Measurements from ENCODE around the gene MELTF.
"Not testable (repeated sequence)": the region's sequence is repeated elsewhere in the genome, so short reads cannot be mapped to it uniquely, and the experiment has no call there.

MELTF gene

GRCh38 chr3:197042539-197042938 lies 12.9 kb upstream of the MELTF start:
- no peak for TF ChIP-seq CTCF (IDR thresholded peaks at IDR 0.05; ENCODE audit: borderline replicate concordance, insufficient read depth, low read depth, low read length)
- no peak overlapping the region for H3K4me3 ChIP-seq (ENCODE audit: low read depth, low read length)

- H3K4me3 ChIP-seq (ENCODE audit: low read depth, low read length) = no peak overlapping the region
- no peak for TF ChIP-seq CTCF (IDR thresholded peaks at IDR 0.05; ENCODE audit: borderline replicate concordance, insufficient read depth, low read depth, low read length)
Measured at GRCh38 chr3:197041875-197042488, 12.4 kb upstream of the MELTF start.

- no peak for TF ChIP-seq CTCF (IDR thresholded peaks at IDR 0.05; ENCODE audit: borderline replicate concordance, insufficient read depth, low read depth, low read length)
- no peak overlapping the region for H3K4me3 ChIP-seq (ENCODE audit: low read depth, low read length)
Measured at GRCh38 chr3:197040658-197041057, 11.0 kb upstream of the MELTF start.

- TF ChIP-seq CTCF (IDR thresholded peaks at IDR 0.05; ENCODE audit: borderline replicate concordance, insufficient read depth, low read depth, low read length) = no peak
- no peak overlapping the region for H3K4me3 ChIP-seq (ENCODE audit: low read depth, low read length)
Measured at GRCh38 chr3:197038679-197039462, 9.3 kb upstream of the MELTF start.

- H3K4me3 ChIP-seq (ENCODE audit: low read depth, low read length) = no peak overlapping the region
- no peak for TF ChIP-seq CTCF (IDR thresholded peaks at IDR 0.05; ENCODE audit: borderline replicate concordance, insufficient read depth, low read depth, low read length)
Measured at GRCh38 chr3:197035577-197035976, 6.0 kb upstream of the MELTF start.

- not testable (repeated sequence) for H3K4me3 ChIP-seq (ENCODE audit: low read depth, low read length)
Measured at GRCh38 chr3:197034778-197035177, 5.2 kb upstream of the MELTF start.

- not testable (repeated sequence) for H3K4me3 ChIP-seq (ENCODE audit: low read depth, low read length)
Measured at GRCh38 chr3:197033764-197034163, 4.1 kb upstream of the MELTF start.
